HG02588 (cell line): Measurements from ENCODE around the gene NUDT7.

Source experiments
- ATAC-seq: cut with Tn5 transposase; IDR thresholded peaks from one replicate; pipeline ENCODE4 v1.9.1; 2021; ENCODE audit warnings: mild to moderate bottlenecking, moderate library complexity; ENCODE audit not compliant: unreplicated experiment

The NUDT7 gene

GRCh38 chr16:77723108-77723514 is 797 bp downstream of the NUDT7 start:
- ATAC-seq = peak; percentile 7

GRCh38 chr16:77724174-77724573 is 1.9 kb downstream of the NUDT7 start:
- no peak for ATAC-seq

- ATAC-seq = no peak
Measured at GRCh38 chr16:77729951-77730350, 7.6 kb downstream of the NUDT7 start.

- ATAC-seq = no peak
Measured at GRCh38 chr16:77732241-77732946, 10.1 kb downstream of the NUDT7 start.

- ATAC-seq = no peak
Measured at GRCh38 chr16:77736879-77737278, 14.6 kb downstream of the NUDT7 start.

GRCh38 chr16:77738706-77739558 is 16.6 kb downstream of the NUDT7 start:
- ATAC-seq = no peak

GRCh38 chr16:77739559-77739892 is 17.2 kb downstream of the NUDT7 start:
- no peak for ATAC-seq

GRCh38 chr16:77744141-77744540 is 21.8 kb downstream of the NUDT7 start:
- ATAC-seq = no peak

- no peak for ATAC-seq
Measured at GRCh38 chr16:77745972-77746371, 23.7 kb downstream of the NUDT7 start.

- ATAC-seq = no peak
Measured at GRCh38 chr16:77748421-77749005, 26.2 kb downstream of the NUDT7 start.

GRCh38 chr16:77749415-77749814 is 27.1 kb downstream of the NUDT7 start:
- no peak for ATAC-seq

GRCh38 chr16:77758046-77758445 is 35.7 kb downstream of the NUDT7 start:
- ATAC-seq = no peak

- ATAC-seq = no peak
Measured at GRCh38 chr16:77758508-77758907, 36.2 kb downstream of the NUDT7 start.

GRCh38 chr16:77759201-77759600 is 36.9 kb downstream of the NUDT7 start:
- no peak for ATAC-seq

- no peak for ATAC-seq
Measured at GRCh38 chr16:77759821-77760220, 37.5 kb downstream of the NUDT7 start.

- no peak for ATAC-seq
Measured at GRCh38 chr16:77760800-77761199, 38.5 kb downstream of the NUDT7 start.

GRCh38 chr16:77761204-77761603 is 38.9 kb downstream of the NUDT7 start:
- no peak for ATAC-seq

- no peak for ATAC-seq
Measured at GRCh38 chr16:77762262-77762661, 39.9 kb downstream of the NUDT7 start.

GRCh38 chr16:77763994-77764393 is 41.7 kb downstream of the NUDT7 start:
- ATAC-seq = no peak

GRCh38 chr16:77767211-77767610 is 44.9 kb downstream of the NUDT7 start:
- no peak for ATAC-seq

- no peak for ATAC-seq
Measured at GRCh38 chr16:77767826-77768225, 45.5 kb downstream of the NUDT7 start.
